HepG2 (cell line): ENCODE data around the gene VPS54. TPM values are rescaled to one million over a fixed set of nuclear protein-coding genes. Genes with fewer than 3 reads are reported as not detected.

Experiments
- ATF2 ChIP-seq: sonication (generic); formaldehyde crosslinking; IDR thresholded peaks from 2 replicates; pipeline ENCODE4 v1.4.0; 2020; ENCODE audit warnings: missing genetic modification reagents
- ELF1 ChIP-seq: sonication (generic); formaldehyde crosslinking; IDR thresholded peaks from 2 replicates; pipeline ENCODE4 v1.4.0; 2020; ENCODE audit warnings: missing genetic modification reagents
- ESRRA ChIP-seq: sonication (generic); formaldehyde crosslinking; IDR thresholded peaks from 2 replicates; pipeline ENCODE4 v1.5.1; 2020; ENCODE audit warnings: mild to moderate bottlenecking, low read depth, missing genetic modification reagents
- IKZF4 ChIP-seq: sonication (generic); formaldehyde crosslinking; IDR thresholded peaks from 2 replicates; pipeline ENCODE4 v1.5.1; 2020; ENCODE audit warnings: borderline replicate concordance, mild to moderate bottlenecking, low read depth, missing genetic modification reagents; ENCODE audit errors: not compliant biosample characterization
- NFE2L2 ChIP-seq: fragments of 150-350 bp; IDR thresholded peaks from 2 replicates; pipeline ENCODE4 v1.6.1; 2014; ENCODE audit warnings: low read length
- TERF1 ChIP-seq: sonication (generic); formaldehyde crosslinking; IDR thresholded peaks from 2 replicates; pipeline ENCODE4 v1.8.0; 2022; ENCODE audit warnings: mild to moderate bottlenecking, missing genetic modification reagents, moderate library complexity
- XBP1 ChIP-seq: sonication (generic); formaldehyde crosslinking; IDR thresholded peaks from 2 replicates; pipeline ENCODE4 v1.5.0; 2020; ENCODE audit warnings: missing genetic modification reagents
- ZMYM4 ChIP-seq: sonication (generic); formaldehyde crosslinking; IDR thresholded peaks from 2 replicates; pipeline ENCODE4 v1.8.1; 2023; ENCODE audit warnings: mild to moderate bottlenecking, missing genetic modification reagents
- ZNF556 ChIP-seq: sonication (generic); formaldehyde crosslinking; IDR thresholded peaks from 2 replicates; pipeline ENCODE4 v1.4.0; 2020; ENCODE audit warnings: mild to moderate bottlenecking, missing genetic modification reagents, borderline replicate concordance
- ZNF883 ChIP-seq: sonication (generic); formaldehyde crosslinking; IDR thresholded peaks from 2 replicates; pipeline ENCODE4 v1.5.1; 2020; ENCODE audit warnings: mild to moderate bottlenecking, missing genetic modification reagents; ENCODE audit errors: not compliant biosample characterization
- polyA plus RNA-seq, 8 experiments: library from polyadenylated mRNA; depleted of rRNA in 3 of 8; stranded (reverse) in 7 of 8; unstranded in 1 of 8; fragments of >200 nt; fragmentation: Illumina TruSeq in 4 of 8; extraction: Trizol in 4 of 8; gene quantifications; 2 replicates each; pipeline versions ENCODE4 v1.2.1 to v1.2.3, GENCODE V29; 2011 to 2016; ENCODE audit warnings: low read depth in 4 of 8, missing spikeins in 1 of 8, mixed read lengths in 1 of 8; ENCODE audit not compliant: insufficient read depth in 1 of 8
- total RNA-seq, 5 experiments: library from RNA; depleted of rRNA; stranded (reverse); fragments of >200 nt; fragmentation: Illumina TruSeq; extraction: Trizol; gene quantifications; 2 replicates each; pipeline ENCODE4 v1.2.3, GENCODE V29; 2016; ENCODE audit warnings: low read depth in 1 of 5
- TF ChIP-seq, protein P1 (sequence below): IDR thresholded peaks from 2 replicates; pipeline ENCODE4 v1.6.1; 2016; ENCODE audit warnings: missing compliant biosample characterization, missing genetic modification reagents, borderline replicate concordance
- TF ChIP-seq, protein P2 (sequence below): sonication (generic); formaldehyde crosslinking; conservative IDR thresholded peaks from 2 replicates; pipeline ENCODE4 v1.4.0; 2020; ENCODE audit warnings: missing genetic modification reagents
- TF ChIP-seq, protein P3 (sequence below): sonication (generic); formaldehyde crosslinking; IDR thresholded peaks from 2 replicates; pipeline ENCODE4 v1.5.0; 2020; ENCODE audit warnings: mild to moderate bottlenecking, missing genetic modification reagents, borderline replicate concordance

VPS54 gene
- total and polyA plus RNA-seq, 2 of the 13 experiments (the other 11 are each of a cell fraction or from before 2014, with no cell fraction given) = 64.7 to 77.5 TPM

DNA sequence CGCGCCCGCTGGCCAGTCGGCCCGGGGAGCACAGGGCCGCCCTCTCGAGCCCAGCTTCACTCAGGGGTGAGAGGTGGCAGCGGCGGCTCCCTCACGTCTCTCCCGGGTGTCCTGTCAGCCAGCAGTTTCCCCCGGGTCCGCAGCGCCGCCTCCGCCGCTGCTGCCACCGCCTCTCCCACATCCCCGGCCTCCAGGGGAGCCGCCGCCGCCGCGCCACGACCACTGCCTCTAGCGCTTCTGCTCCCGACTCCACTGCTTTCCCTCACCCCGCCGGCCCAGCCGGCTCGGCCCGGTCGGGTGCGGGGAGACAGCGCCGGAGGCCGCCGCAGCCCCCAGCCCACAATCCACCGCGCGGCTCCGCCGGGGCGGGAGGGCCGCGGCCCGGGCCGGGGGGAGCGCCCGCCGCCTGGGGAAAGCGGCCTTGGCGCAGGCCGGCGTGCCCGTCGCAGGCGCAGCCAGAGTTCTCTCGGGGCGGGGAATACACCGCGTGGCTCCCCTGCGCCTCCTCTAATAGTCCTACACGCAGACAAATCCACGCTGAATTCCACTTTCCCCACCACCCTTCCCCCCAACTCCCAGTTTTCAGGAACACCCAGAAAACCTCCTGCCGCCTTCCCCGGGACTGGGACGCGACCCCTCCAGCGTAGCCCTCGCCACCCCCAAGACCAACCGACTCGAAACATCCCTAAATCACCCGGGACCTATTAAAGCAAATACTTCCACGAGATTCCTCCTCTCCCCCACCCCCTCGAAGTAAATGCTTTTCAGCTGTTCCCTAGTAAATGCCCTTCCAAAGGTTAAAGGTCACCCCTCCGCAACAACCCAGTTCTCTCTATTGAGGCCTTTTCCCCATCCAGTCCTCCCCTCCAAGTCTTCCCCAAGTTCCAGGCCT is at the start of gene VPS54 (continued):
- peak; percentile 83 for TF ChIP-seq ZNF556 (CRISPR knock-in tag)
- TF ChIP-seq ELF1 = no peak; the same call in 1 of the 2 replicates
- TF ChIP-seq, protein P1, sequence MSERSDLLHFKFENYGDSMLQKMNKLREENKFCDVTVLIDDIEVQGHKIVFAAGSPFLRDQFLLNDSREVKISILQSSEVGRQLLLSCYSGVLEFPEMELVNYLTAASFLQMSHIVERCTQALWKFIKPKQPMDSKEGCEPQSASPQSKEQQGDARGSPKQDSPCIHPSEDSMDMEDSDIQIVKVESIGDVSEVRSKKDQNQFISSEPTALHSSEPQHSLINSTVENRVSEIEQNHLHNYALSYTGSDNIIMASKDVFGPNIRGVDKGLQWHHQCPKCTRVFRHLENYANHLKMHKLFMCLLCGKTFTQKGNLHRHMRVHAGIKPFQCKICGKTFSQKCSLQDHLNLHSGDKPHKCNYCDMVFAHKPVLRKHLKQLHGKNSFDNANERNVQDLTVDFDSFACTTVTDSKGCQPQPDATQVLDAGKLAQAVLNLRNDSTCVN (CRISPR knock-in tag) = no peak
- TF ChIP-seq TERF1 (CRISPR knock-in tag) = no peak
- 0 out of 2 replicates have a peak, but pooled peaks have one; percentile 38 for TF ChIP-seq ATF2 (CRISPR knock-in tag)
- no peak for TF ChIP-seq IKZF4 (CRISPR knock-in tag)
- TF ChIP-seq ESRRA (CRISPR knock-in tag) = peak; percentile 77
- TF ChIP-seq ZNF883 (CRISPR knock-in tag) = no peak
- TF ChIP-seq, protein P2, sequence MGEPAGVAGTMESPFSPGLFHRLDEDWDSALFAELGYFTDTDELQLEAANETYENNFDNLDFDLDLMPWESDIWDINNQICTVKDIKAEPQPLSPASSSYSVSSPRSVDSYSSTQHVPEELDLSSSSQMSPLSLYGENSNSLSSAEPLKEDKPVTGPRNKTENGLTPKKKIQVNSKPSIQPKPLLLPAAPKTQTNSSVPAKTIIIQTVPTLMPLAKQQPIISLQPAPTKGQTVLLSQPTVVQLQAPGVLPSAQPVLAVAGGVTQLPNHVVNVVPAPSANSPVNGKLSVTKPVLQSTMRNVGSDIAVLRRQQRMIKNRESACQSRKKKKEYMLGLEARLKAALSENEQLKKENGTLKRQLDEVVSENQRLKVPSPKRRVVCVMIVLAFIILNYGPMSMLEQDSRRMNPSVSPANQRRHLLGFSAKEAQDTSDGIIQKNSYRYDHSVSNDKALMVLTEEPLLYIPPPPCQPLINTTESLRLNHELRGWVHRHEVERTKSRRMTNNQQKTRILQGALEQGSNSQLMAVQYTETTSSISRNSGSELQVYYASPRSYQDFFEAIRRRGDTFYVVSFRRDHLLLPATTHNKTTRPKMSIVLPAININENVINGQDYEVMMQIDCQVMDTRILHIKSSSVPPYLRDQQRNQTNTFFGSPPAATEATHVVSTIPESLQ = no peak
- TF ChIP-seq, protein P3, sequence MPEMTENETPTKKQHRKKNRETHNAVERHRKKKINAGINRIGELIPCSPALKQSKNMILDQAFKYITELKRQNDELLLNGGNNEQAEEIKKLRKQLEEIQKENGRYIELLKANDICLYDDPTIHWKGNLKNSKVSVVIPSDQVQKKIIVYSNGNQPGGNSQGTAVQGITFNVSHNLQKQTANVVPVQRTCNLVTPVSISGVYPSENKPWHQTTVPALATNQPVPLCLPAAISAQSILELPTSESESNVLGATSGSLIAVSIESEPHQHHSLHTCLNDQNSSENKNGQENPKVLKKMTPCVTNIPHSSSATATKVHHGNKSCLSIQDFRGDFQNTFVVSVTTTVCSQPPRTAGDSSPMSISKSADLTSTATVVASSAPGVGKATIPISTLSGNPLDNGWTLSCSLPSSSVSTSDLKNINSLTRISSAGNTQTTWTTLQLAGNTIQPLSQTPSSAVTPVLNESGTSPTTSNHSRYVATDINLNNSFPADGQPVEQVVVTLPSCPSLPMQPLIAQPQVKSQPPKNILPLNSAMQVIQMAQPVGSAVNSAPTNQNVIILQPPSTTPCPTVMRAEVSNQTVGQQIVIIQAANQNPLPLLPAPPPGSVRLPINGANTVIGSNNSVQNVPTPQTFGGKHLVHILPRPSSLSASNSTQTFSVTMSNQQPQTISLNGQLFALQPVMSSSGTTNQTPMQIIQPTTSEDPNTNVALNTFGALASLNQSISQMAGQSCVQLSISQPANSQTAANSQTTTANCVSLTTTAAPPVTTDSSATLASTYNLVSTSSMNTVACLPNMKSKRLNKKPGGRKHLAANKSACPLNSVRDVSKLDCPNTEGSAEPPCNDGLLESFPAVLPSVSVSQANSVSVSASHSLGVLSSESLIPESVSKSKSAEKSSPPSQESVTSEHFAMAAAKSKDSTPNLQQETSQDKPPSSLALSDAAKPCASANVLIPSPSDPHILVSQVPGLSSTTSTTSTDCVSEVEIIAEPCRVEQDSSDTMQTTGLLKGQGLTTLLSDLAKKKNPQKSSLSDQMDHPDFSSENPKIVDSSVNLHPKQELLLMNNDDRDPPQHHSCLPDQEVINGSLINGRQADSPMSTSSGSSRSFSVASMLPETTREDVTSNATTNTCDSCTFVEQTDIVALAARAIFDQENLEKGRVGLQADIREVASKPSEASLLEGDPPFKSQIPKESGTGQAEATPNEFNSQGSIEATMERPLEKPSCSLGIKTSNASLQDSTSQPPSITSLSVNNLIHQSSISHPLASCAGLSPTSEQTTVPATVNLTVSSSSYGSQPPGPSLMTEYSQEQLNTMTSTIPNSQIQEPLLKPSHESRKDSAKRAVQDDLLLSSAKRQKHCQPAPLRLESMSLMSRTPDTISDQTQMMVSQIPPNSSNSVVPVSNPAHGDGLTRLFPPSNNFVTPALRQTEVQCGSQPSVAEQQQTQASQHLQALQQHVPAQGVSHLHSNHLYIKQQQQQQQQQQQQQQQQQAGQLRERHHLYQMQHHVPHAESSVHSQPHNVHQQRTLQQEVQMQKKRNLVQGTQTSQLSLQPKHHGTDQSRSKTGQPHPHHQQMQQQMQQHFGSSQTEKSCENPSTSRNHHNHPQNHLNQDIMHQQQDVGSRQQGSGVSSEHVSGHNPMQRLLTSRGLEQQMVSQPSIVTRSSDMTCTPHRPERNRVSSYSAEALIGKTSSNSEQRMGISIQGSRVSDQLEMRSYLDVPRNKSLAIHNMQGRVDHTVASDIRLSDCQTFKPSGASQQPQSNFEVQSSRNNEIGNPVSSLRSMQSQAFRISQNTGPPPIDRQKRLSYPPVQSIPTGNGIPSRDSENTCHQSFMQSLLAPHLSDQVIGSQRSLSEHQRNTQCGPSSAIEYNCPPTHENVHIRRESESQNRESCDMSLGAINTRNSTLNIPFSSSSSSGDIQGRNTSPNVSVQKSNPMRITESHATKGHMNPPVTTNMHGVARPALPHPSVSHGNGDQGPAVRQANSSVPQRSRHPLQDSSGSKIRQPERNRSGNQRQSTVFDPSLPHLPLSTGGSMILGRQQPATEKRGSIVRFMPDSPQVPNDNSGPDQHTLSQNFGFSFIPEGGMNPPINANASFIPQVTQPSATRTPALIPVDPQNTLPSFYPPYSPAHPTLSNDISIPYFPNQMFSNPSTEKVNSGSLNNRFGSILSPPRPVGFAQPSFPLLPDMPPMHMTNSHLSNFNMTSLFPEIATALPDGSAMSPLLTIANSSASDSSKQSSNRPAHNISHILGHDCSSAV (CRISPR knock-in tag) = no peak
- TF ChIP-seq NFE2L2 = no peak
- peak; percentile 2 for TF ChIP-seq ZMYM4 (CRISPR knock-in tag)
- no peak for TF ChIP-seq XBP1 (CRISPR knock-in tag)
